ENCODE data around the gene CD6.

The CD6 gene

DNA sequence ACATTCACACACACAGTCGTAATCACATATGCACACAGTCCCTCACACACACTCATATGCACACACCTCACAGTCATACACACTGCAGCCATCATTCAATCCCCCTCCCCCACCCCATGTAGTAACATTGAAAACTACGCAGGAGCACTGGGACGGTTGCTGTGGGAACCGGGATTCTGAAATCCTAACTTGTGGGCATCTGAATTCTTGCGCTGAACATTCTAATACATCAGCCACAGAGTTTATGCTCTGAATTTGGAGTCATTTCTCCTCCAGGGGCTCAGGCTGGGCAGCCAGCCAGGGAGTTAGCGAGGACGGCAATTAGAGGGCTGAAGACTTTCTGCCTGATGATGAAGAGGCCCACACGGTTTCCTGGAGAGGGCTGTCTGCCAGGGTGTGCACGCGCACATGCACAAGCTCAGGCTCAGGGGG, 32.7 kb downstream of the CD6 start:
- TF ChIP-seq, protein P1, sequence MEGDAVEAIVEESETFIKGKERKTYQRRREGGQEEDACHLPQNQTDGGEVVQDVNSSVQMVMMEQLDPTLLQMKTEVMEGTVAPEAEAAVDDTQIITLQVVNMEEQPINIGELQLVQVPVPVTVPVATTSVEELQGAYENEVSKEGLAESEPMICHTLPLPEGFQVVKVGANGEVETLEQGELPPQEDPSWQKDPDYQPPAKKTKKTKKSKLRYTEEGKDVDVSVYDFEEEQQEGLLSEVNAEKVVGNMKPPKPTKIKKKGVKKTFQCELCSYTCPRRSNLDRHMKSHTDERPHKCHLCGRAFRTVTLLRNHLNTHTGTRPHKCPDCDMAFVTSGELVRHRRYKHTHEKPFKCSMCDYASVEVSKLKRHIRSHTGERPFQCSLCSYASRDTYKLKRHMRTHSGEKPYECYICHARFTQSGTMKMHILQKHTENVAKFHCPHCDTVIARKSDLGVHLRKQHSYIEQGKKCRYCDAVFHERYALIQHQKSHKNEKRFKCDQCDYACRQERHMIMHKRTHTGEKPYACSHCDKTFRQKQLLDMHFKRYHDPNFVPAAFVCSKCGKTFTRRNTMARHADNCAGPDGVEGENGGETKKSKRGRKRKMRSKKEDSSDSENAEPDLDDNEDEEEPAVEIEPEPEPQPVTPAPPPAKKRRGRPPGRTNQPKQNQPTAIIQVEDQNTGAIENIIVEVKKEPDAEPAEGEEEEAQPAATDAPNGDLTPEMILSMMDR (IDR thresholded peaks at IDR 0.05; ENCODE audit: low read depth, low read length): no peak
- H3K4me3 ChIP-seq (replicated peaks in 1 of 2; ENCODE audit: low read depth in 2 of 2, low read length in 2 of 2): no peak overlapping the region
- peak; percentile 38 to 62 for DNase-seq (ENCODE audit: low read depth in 2 of 2)

DNA sequence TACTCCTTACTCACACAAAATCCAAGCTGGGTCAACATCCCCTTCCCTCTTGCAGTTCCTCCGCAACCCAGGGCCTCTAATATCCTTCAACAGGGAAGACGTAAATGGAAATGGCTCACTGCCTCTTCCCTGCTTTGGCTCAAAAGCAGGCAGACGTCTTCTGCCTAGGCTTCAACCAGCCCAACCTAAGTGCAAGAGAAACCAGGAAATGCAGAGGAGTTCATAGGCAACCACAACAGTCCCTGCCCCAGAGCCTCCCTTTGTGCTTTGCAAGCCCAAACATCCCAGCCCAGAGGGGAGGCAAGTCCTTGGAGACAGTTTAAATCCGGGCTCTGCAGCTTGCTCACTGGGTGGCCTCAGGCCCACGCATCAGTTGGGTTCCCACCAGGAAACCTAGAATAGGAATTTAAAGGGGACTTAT, 33.3 kb downstream of the CD6 start:
- DNase-seq (ENCODE audit: low read depth in 2 of 2): peak in 1 of 2 donors; percentile 6
- no peak overlapping the region for H3K4me3 ChIP-seq (replicated peaks in 1 of 2; ENCODE audit: low read depth in 2 of 2, low read length in 2 of 2)
- TF ChIP-seq, protein P1 (IDR thresholded peaks at IDR 0.05; ENCODE audit: low read depth, low read length): no peak

DNA sequence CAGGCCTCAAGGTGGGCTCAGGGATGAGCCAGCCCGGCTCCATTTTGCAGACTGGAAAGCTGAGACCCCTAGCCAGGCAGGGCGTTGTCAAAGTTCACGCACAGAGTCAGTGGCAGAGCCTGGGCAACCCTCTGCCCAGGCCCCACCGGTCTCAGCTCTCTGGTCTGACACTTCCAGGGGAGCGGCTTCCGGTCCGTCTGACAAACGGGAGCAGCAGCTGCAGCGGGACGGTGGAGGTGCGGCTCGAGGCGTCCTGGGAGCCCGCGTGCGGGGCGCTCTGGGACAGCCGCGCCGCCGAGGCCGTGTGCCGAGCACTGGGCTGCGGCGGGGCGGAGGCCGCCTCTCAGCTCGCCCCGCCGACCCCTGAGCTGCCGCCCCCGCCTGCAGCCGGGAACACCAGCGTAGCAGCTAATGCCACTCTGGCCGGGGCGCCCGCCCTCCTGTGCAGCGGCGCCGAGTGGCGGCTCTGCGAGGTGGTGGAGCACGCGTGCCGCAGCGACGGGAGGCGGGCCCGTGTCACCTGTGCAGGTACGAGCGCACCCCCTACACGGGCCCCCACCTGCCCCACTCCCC, 36.0 kb downstream of the CD6 start:
- TF ChIP-seq, protein P1 (IDR thresholded peaks at IDR 0.05; ENCODE audit: low read depth, low read length): no peak
- peak overlapping the region in 1 of 2 donors; percentile 26 for H3K4me3 ChIP-seq (replicated peaks in 1 of 2; ENCODE audit: low read depth in 2 of 2, low read length in 2 of 2)
- no peak for DNase-seq (ENCODE audit: low read depth in 2 of 2)

DNA sequence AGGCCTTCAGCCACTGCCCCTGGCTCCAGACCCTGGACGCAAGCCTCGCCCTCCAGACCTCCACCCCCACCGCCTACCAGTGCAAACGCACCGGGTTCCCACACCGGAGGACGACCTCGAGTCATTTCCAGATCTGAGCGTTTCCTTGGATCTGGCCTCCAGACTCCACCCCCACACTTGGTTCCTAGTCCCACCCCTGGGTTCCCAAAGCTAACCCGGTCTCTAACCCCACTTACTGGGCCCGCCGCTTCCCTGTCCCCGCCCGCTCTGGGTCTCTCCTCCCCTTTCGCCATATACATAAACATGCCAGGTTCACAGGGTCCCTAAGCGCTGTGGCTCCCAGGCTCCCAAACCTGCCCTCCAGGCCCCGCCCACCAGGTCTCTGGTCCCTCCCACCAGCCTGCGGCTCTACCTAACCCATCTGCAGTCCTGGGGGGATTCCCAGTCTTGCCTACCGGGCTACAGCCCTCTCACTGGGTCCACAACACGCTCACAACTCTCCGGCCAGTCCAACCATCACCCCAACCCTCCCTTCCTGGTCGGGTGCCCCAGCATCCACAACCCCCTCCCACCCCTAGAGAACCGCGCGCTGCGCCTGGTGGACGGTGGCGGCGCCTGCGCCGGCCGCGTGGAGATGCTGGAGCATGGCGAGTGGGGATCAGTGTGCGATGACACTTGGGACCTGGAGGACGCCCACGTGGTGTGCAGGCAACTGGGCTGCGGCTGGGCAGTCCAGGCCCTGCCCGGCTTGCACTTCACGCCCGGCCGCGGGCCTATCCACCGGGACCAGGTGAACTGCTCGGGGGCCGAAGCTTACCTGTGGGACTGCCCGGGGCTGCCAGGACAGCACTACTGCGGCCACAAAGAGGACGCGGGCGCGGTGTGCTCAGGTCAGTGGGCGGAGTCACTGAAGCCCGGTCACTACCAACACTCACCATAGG, 36.7 kb downstream of the CD6 start:
- TF ChIP-seq, protein P1 (IDR thresholded peaks at IDR 0.05; ENCODE audit: low read depth, low read length): no peak
- DNase-seq (ENCODE audit: low read depth in 2 of 2): no peak
- H3K4me3 ChIP-seq (replicated peaks in 1 of 2; ENCODE audit: low read depth in 2 of 2, low read length in 2 of 2): peak overlapping the region in 1 of 2 donors; percentile 26

DNA sequence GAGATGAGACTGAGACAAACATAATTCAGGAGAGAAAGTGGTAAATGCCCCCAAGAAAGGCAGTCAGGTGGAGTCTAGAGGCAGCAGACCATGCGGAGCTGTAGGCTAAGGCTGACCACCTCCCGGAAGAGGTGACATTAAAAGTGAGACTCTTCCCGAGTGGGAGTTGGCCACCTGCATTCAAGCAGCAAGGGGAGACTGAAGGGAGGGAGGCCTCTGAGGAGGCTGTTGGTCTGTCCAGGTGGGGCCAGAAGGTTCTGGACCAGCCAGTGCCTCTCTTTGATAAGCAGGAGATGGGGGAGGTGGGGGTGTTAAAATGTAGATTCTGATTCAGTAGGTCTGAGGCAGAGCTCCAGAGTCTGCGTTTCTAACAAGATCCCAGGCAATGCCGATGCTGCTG, 37.5 kb downstream of the CD6 start:
- no peak overlapping the region for H3K4me3 ChIP-seq (replicated peaks in 1 of 2; ENCODE audit: low read depth in 2 of 2, low read length in 2 of 2)
- TF ChIP-seq, protein P1 (IDR thresholded peaks at IDR 0.05; ENCODE audit: low read depth, low read length): no peak
- DNase-seq (ENCODE audit: low read depth in 2 of 2): no peak

DNA sequence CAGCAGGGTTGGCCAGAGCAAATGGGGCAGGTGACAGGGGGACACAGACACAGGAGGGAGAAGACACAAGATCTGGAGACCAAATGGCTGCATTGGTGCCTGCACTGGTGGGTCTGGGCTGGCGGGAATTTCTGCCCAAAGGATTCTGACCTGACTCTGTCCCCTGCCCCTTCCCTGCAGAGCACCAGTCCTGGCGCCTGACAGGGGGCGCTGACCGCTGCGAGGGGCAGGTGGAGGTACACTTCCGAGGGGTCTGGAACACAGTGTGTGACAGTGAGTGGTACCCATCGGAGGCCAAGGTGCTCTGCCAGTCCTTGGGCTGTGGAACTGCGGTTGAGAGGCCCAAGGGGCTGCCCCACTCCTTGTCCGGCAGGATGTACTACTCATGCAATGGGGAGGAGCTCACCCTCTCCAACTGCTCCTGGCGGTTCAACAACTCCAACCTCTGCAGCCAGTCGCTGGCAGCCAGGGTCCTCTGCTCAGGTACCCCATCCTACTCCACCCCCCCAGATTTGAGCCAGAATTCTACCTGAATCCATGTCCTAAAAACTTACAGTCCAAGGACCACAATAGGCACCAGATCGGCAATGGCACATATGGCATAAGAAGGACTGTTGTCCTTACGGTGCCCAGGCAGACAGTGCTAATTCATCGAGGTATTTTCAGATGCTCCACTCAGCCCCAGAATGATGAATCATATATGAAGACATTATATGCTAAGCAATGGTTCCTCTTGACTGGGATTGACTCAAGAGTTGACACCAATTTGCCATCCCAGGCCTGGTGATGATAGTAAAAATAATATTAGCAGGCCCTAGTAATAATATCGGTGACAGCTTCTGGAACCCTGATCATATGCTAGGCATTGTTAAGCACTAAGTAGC, 38.2 kb downstream of the CD6 start:
- DNase-seq (ENCODE audit: low read depth in 2 of 2): no peak
- TF ChIP-seq, protein P1 (IDR thresholded peaks at IDR 0.05; ENCODE audit: low read depth, low read length): no peak
- no peak overlapping the region for H3K4me3 ChIP-seq (replicated peaks in 1 of 2; ENCODE audit: low read depth in 2 of 2, low read length in 2 of 2)
